Measurements from ENCODE around the gene PANX3. TPM values are rescaled to one million over a fixed set of nuclear protein-coding genes. Genes with fewer than 3 reads are reported as not detected.

PANX3 gene
- total RNA-seq, 1 donor from 2014 or later = not detected

DNA sequence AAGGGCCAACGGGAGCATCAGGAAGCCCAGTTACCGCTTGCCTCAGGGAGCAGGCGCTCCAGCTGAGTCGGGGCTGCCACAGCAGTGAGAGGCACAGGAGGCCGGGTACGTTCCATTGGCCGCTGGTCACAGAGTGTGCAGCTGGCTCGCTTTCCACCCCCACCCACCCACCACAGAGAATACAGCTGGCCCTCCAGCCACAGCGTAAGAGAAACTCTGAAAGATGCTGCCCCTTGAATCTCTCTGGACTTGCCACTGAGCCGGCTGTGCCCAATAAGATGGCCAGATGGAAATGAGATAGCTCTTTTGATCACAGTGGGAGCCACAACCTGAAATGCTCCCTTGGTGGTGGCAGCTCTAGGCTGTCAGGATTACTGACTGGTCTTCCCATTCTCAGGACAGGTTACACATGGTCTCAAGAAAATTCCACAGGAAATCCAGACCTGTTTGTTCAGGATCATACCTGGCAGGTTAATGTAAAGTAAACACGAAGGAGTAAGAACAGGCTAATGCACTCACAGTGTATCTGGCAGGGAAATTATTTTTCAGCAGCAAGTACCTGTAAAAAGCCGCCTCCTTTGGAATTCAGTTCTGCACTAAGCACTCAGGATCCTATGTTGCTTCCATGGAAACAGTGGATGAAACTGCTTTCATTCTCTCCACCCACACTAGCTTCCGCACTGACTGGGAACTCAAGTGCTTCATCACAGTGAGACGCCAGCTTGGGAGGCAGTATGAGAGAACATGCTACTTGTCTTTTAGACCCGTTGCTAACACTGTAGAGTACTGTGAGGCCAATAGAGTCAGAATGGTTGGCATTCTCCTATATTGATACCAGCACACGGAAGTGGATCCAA lies 45.8 kb downstream of the PANX3 start:
- intact Hi-C loops (cut with micrococcal nuclease) = no loop called here

DNA sequence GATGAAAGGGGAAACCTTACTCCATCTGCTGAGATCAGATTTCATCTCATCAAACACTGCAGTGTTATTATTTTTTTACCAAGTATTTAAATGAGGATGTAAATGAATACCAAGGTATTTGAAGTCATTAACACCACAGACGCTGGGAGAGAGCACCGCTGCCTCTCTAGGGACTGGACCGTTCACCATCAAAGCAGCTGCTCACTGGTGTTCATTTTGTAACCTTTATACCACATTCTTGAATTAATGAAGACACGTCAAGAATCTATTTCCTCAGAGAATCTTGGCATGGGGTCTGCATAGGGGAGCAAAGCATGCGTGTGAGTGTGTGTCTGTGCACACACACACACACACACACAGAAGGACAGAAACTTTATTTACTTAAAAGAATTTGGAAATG lies 46.7 kb downstream of the PANX3 start:
- intact Hi-C loops (cut with micrococcal nuclease) = no loop called here

DNA sequence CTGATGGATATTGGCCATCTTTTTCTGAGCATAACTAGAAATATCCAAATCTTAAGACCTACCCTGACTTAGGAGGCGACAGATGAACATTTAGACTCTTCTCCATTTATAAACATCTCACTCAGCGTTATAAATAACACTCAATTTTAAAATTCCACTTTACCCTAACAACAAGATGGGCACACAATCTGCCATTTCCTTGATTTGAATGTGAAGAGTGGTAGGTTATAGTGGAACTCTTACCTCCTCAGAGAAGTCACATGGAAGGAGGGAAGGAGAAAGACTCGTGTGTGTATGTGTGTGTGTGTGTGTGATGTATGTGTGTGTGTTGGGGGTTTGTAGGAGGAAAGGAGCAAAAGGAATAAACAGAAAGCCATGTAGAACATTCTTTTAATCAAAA lies 47.3 kb downstream of the PANX3 start:
- intact Hi-C loops (cut with micrococcal nuclease) = no loop called here

DNA sequence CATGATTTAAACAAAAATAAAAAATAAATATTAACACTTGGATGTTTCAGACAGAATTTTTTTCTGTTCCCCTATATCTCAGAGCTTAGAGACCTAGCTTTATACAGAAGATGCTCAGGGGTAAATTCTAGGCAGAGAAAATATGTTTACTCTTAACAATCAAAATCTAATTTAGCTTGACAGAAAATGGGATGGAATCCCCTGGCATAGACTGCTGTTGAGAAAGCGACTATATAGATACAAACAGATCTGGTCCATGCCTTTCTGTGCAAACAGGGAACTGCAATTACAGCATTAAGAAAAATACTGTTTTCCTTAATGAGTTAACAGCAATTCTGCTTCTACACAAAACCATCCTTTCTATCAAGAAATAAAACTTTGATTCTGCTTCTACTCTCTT lies 47.8 kb downstream of the PANX3 start:
- intact Hi-C loops (cut with micrococcal nuclease) = no loop called here

DNA sequence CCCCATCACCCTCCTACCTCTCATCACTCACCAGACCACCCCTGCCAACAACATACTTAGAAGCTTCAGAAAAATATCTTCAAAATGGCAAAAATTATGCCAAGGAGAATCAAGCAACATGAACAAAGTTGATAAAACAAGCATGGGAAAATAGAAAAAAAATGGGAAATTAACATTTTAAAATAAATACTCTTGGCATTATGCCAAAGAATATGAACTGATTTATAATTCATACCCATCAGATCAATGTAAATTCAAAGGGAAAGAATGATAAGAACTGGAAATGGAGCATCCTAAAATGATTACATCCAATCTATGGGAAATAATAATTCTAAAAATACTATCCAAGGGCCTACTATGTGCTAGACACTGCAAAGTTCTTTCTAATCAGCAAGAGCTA lies 50.3 kb downstream of the PANX3 start:
- intact Hi-C loops (cut with micrococcal nuclease) = no loop called here

DNA sequence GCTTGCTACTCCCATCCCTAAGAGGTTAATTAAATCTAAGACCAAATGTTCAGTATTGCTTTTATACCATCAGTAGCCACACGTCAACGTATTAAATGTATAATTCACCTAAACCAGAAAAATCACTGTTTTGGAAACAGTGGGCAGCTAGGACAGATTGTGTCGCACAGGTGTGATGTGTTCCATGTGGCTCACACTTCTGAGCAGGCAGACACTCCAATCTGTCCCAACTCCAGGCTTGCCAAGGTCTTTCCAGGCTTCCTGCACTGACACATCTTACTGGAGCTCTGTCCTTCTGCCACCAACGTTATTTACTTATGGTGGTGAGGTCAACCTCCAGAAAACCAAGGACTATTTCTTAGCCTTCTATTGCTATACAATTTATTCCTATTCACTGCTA lies 50.9 kb downstream of the PANX3 start:
- intact Hi-C loops (cut with micrococcal nuclease) = no loop called here

DNA sequence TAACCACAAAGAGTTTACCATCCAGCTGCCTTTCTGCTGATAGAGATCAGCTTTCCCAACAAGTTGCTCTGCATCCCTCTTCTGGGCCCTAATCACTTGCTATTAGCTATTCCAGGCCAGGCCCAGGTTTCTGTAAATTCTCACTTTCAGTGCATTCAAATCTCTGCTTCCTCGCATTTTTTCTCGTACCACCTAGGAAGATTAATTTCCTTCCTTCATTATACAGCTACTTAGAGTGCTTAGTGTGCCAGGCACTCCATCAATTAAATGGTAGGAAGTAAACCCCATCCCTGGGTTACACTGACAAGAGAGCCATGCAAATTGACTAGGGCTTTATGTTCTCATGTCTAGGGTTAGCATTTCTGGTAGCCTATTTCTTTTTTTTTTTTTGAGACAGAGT lies 52.6 kb downstream of the PANX3 start:
- intact Hi-C loops (cut with micrococcal nuclease) = no loop called here

DNA sequence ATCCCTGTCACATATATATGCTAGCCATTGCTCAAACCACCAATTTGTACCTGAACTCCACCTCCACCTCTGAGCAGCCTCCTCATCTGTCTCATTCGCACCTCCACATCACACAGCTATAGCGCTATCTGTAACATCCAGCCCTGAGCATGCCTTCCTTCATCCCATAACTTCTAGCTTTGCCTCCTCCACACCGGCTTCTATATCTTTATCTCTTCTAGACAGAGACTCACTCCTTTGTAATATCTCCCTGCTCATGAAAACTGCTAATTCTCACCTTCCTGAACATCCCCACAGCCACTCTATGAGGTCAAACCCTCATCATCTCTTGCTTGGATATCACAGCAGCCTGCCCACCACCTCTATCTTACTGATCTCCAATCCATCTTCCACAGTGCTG lies 56.4 kb downstream of the PANX3 start:
- intact Hi-C loops (cut with micrococcal nuclease) = no loop called here

DNA sequence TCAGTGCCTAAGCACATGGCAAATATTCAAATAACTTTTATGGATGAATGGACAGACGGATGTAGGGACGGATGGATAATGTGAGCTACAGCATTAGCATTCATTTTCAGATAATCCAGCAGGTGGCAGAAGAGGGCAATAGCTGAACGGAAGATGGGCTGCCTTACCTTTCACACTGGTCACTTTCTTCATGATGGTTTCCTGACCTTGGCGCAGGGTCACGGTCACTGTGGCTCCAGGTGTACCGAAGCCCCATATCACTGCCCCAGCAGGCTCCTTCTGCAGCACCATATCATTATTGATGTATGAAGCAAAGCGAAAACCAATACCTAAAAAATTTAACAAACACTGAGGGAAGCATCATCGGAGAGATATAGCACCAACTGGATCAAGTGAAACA lies 58.0 kb downstream of the PANX3 start:
- intact Hi-C loops (cut with micrococcal nuclease) = loop anchor here (1.0 to 2.0 kb wide), 5 partner anchors 24 to 168 kb away; partner anchors contain the start of gene MSANTD2

Other genes starting within 250 kb of the PANX3 start
- gene OR8B2, start 226.9 kb upstream of the PANX3 start, total RNA-seq = not detected in 2 replicates
- gene OR8B3, start 212.4 kb upstream of the PANX3 start, total RNA-seq = not detected in 2 replicates
- gene OR8B4, start 186.6 kb upstream of the PANX3 start, total RNA-seq = not detected in 2 replicates
- not detected in 2 replicates for gene OR8B8, start 165.7 kb upstream of the PANX3 start, total RNA-seq
- not detected in 2 replicates for gene OR8B12, start 67.8 kb upstream of the PANX3 start, total RNA-seq
- gene OR8A1, start 41.4 kb upstream of the PANX3 start, total RNA-seq = not detected in 2 replicates
- 36.3 and 38.7 TPM in 2 replicates for gene TBRG1, start 11.4 kb downstream of the PANX3 start, total RNA-seq
- gene SIAE, start 62.3 kb downstream of the PANX3 start, total RNA-seq = 5.2 and 5.5 TPM in 2 replicates
- 2.3 and 2.7 TPM in 2 replicates for gene SPA17, start 62.5 kb downstream of the PANX3 start, total RNA-seq
- gene NRGN, start 128.5 kb downstream of the PANX3 start, total RNA-seq = 5.7 and 5.8 TPM in 2 replicates
- 0.18 TPM in 1 of 2 replicates, not detected in the other for gene VSIG2, start 140.8 kb downstream of the PANX3 start, total RNA-seq
- 0.50 and 0.73 TPM in 2 replicates for gene ESAM, start 150.9 kb downstream of the PANX3 start, total RNA-seq
- 11.9 and 12.8 TPM in 2 replicates for gene MSANTD2, start 189.0 kb downstream of the PANX3 start, total RNA-seq